Smooth muscle cell (in vitro differentiated cells): ENCODE data around the gene SPON2. TPM values are rescaled to one million over a fixed set of nuclear protein-coding genes. Genes with fewer than 3 reads are reported as not detected.

Experiments used
- DNase-seq: peaks from one replicate; lab custom pipeline; 2025; ENCODE audit not compliant: unreplicated experiment; lab: John Stamatoyannopoulos, UW
- H2AFZ ChIP-seq: fragments of 200-600 bp; sonication (generic); 2 replicates; pipeline ENCODE4 v1.6.0; 2016; ENCODE audit warnings: antibody characterized with exemption, low read depth, mild to moderate bottlenecking
- H3F3A ChIP-seq: fragments of 200-600 bp; sonication (generic); 2 replicates; pipeline ENCODE4 v1.6.0; 2017; ENCODE audit warnings: antibody characterized with exemption, low read depth
- H3K27ac ChIP-seq: fragments of 200-600 bp; sonication (generic); 2 replicates; pipeline ENCODE4 v1.5.1; 2016; ENCODE audit warnings: low read depth, mild to moderate bottlenecking
- H3K27me3 ChIP-seq: fragments of 200-600 bp; sonication (generic); 2 replicates; pipeline ENCODE4 v1.6.1; 2016; ENCODE audit warnings: low read depth, mild to moderate bottlenecking
- H3K36me3 ChIP-seq: fragments of 200-600 bp; sonication (generic); 2 replicates; pipeline ENCODE4 v1.5.1; 2016; ENCODE audit warnings: low read depth
- H3K4me1 ChIP-seq: fragments of 200-600 bp; sonication (generic); 2 replicates; pipeline ENCODE4 v1.5.1; 2016; ENCODE audit warnings: low read depth
- H3K4me2 ChIP-seq: fragments of 200-600 bp; sonication (generic); 2 replicates; pipeline ENCODE4 v1.6.0; 2016; ENCODE audit warnings: mild to moderate bottlenecking
- H3K4me3 ChIP-seq: fragments of 200-600 bp; sonication (generic); 2 replicates; pipeline ENCODE4 v1.5.1; 2016; ENCODE audit warnings: mild to moderate bottlenecking
- H3K79me2 ChIP-seq: fragments of 200-600 bp; sonication (generic); 2 replicates; pipeline ENCODE4 v1.6.0; 2016; ENCODE audit warnings: low read depth, mild to moderate bottlenecking
- H3K9ac ChIP-seq: fragments of 200-600 bp; sonication (generic); 2 replicates; pipeline ENCODE4 v1.6.0; 2016; ENCODE audit warnings: low read depth
- H3K9me3 ChIP-seq: fragments of 200-600 bp; sonication (generic); replicated peaks from 2 replicates; pipeline ENCODE4 v1.5.1; 2016; ENCODE audit warnings: low read depth
- H4K20me1 ChIP-seq: fragments of 200-600 bp; sonication (generic); 2 replicates; pipeline ENCODE4 v1.6.0; 2016; ENCODE audit warnings: low read depth
- CTCF ChIP-seq: fragments of 200-600 bp; sonication (generic); IDR thresholded peaks from 2 replicates; pipeline ENCODE4 v1.5.1; 2017; ENCODE audit warnings: borderline replicate concordance, mild to moderate bottlenecking, antibody characterized with exemption; ENCODE audit not compliant: insufficient read depth, poor library complexity, severe bottlenecking
- WGBS: methylation state at CpG from one replicate; pipeline ENCODE4 v1.1.7; 2016; ENCODE audit warnings: low lambda C conversion rate; 5-methylcytosine and 5-hydroxymethylcytosine counted together
- polyA plus RNA-seq: library from polyadenylated mRNA; unstranded; fragments of >200 nt; fragmentation: Nextera tagmentation; extraction: Ambion mirVana; gene quantifications from 2 replicates; pipeline ENCODE4 v1.2.1, GENCODE V29; 2016
- total RNA-seq: library from RNA; depleted of rRNA; stranded (reverse); fragments of >200 nt; gene quantifications from 2 replicates; pipeline ENCODE4 v1.2.3, GENCODE V29; 2014

The SPON2 gene
- total and polyA plus RNA-seq, 2 experiments from 2014 or later: 171 to 427 TPM

DNA sequence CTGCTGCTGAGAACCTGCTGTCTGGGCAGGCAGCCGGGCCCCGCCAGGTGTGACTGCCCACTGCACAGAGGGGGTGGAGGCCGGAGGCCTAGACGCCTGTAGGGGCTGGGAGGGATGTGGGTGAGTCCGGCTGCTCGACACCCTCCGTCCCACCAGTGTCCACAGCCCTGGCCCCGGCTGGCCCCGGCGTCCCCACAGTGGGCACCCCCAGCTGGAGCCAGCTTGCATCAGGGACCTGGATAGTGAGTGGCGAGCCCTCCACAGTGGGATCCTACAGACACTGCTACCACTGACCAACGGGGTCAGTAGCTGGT lies 34.7 kb upstream of the SPON2 start:
- Histone ChIP-seq H3K4me1 (no peaks in the 10 kb centered on the region), H3K79me2 (no peaks in the 10 kb centered on the region), H3K9me3 (no peaks in the 10 kb centered on the region), H3K4me3 (no peak overlapping the region), H3K4me2 (no peak overlapping the region), H3K9ac (no peak overlapping the region), H3K27me3 (no peaks in the 10 kb centered on the region), H2AFZ (no peak overlapping the region), H3K27ac (no peak overlapping the region), H3K36me3 (no peaks in the 10 kb centered on the region), H3F3A (no peaks in the 10 kb centered on the region), H4K20me1 (no peaks in the 10 kb centered on the region)
- TF ChIP-seq CTCF: no peak
- no peak for DNase-seq
- WGBS: 94% methylated on average over 6 of the region's 12 CpGs

DNA sequence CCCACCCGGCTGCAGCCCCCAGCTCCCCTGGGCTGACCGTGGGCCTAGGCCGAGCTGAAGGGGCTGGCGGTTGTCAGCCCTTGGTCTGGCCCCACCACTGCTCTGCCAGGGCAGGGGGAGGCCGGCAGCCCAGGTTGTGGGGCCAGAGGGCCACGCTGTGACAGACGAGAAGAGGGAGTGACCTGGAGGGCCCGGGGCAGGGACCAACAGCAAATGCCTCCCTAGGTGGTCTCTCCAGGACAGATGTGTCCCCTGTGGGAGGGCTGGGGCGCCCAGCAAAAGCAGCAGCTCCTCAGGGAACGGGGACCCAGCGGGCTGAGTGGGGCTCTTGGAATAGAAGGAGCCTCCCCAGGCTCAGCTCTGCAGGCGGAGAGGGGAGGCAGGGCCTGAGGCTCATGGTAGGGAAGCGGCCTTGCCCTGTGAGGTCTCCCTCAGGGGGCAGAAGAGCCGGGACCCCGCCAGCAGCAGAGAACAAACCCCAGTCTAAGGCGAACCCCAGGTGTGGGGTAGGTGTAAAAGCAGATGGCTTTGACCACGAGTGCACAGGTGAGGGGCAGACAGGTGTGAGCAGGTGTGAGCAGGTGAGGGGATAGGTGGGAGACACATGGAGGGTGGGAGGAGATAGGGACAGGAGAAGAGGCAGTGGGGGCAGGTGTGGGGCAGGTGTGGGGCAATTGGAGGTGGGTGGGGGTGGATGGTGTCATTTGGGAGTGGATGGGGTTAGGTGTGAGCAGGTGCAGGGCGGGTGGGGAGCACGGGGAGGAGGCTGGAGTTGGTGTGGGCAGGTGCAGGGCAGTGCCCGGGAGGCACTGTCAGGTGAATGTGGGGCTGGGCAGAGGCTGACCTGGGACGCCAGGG lies 34.1 kb upstream of the SPON2 start:
- no peaks in the 10 kb centered on the region for H3K9me3 ChIP-seq
- no peaks in the 10 kb centered on the region for H3K79me2 ChIP-seq
- H3K4me1 ChIP-seq: no peaks in the 10 kb centered on the region
- 92% methylated on average over 18 of the region's 21 CpGs for WGBS
- no peak overlapping the region for H2AFZ ChIP-seq
- H3F3A ChIP-seq: no peaks in the 10 kb centered on the region
- H3K27ac ChIP-seq: no peak overlapping the region
- no peaks in the 10 kb centered on the region for H3K36me3 ChIP-seq
- H3K9ac ChIP-seq: no peak overlapping the region
- H4K20me1 ChIP-seq: no peaks in the 10 kb centered on the region
- DNase-seq: no peak
- H3K4me2 ChIP-seq: no peak overlapping the region
- H3K27me3 ChIP-seq: no peaks in the 10 kb centered on the region
- no peak for TF ChIP-seq CTCF
- H3K4me3 ChIP-seq: no peak overlapping the region

DNA sequence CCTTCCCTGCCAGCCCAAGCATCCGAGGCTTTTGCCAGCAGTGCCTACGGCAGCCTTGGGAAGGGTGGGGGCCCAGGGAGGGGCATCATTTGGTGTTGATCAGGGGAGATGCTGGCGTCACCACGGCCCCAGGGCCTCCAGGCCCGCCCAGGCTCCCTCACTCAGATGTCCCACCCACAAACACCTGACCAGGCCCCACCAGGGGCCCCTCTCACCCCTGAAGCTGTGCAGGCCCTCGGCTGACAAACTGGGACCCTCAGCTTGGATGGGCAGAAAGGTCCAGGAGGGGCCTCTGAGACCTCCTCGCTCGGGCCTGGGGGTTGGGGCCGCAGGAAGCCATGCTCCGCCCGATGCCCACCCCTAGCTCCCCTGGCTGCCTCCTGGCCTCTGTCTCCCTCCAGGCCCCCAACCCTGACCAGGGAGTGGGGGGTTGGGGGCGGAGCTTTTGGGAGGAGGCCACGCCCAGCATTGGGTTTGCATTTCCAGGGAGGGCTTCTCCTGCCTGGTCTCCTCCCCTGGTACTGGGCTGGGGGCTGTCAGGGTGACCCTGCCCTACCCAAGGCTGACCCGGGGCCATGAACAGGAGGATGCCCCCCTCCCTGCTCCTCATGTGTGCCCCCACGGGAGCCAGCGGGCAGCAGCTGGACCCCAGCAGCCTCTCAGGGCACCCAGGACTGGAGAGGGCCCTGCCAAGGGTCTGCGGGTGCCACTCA lies 33.4 kb upstream of the SPON2 start:
- 93% methylated on average over 14 of the region's 17 CpGs for WGBS

More for the DNA sequence above, 33.4 kb upstream of the SPON2 start:
- Histone ChIP-seq H3K4me3 (no peak overlapping the region), H2AFZ (no peak overlapping the region), H3K4me2 (no peak overlapping the region), H3K27me3 (no peaks in the 10 kb centered on the region), H3F3A (no peaks in the 10 kb centered on the region), H3K9me3 (no peaks in the 10 kb centered on the region), H3K79me2 (no peaks in the 10 kb centered on the region), H3K4me1 (no peaks in the 10 kb centered on the region), H4K20me1 (no peaks in the 10 kb centered on the region), H3K9ac (no peak overlapping the region), H3K27ac (no peak overlapping the region), H3K36me3 (no peaks in the 10 kb centered on the region)
- TF ChIP-seq CTCF: no peak
- DNase-seq: no peak
